Activated CD4-positive, alpha-beta T cell treated with anti-CD3 and anti-CD28 coated beads, Interleukin-2, amount 50 U/mL, for 1 hour (primary cell): ENCODE measurements around the gene ZNF827.

Experiments
- DNase-seq: peaks from one replicate; pipeline ENCODE4 v3.0.0-alpha.2; 2020

ZNF827 gene

GRCh38 chr4:145785391-145786008 lies 153.1 kb downstream of the ZNF827 start:
- no peak for DNase-seq

- DNase-seq, result no peak
These were observed 154.6 kb downstream of the ZNF827 start for GRCh38 chr4:145784036-145784435.

GRCh38 chr4:145782756-145783155 lies 155.9 kb downstream of the ZNF827 start:
- no peak for DNase-seq

GRCh38 chr4:145781351-145781750 lies 157.3 kb downstream of the ZNF827 start:
- no peak for DNase-seq

- DNase-seq, result no peak
These were observed 159.3 kb downstream of the ZNF827 start for GRCh38 chr4:145779319-145779801.

- no peak for DNase-seq
These were observed 162.4 kb downstream of the ZNF827 start for GRCh38 chr4:145776208-145776607.

GRCh38 chr4:145775406-145775805 lies 163.2 kb downstream of the ZNF827 start:
- no peak for DNase-seq

- DNase-seq, result no peak
These were observed 164.2 kb downstream of the ZNF827 start for GRCh38 chr4:145774473-145774872.

- DNase-seq, result no peak
These were observed 164.9 kb downstream of the ZNF827 start for GRCh38 chr4:145773581-145774234.

GRCh38 chr4:145772347-145772746 lies 166.3 kb downstream of the ZNF827 start:
- no peak for DNase-seq

GRCh38 chr4:145770124-145770523 lies 168.5 kb downstream of the ZNF827 start:
- DNase-seq, result no peak

GRCh38 chr4:145769450-145770037 lies 169.1 kb downstream of the ZNF827 start:
- no peak for DNase-seq

GRCh38 chr4:145766273-145766672 lies 172.3 kb downstream of the ZNF827 start:
- DNase-seq, result no peak

- no peak for DNase-seq
These were observed 175.2 kb downstream of the ZNF827 start for GRCh38 chr4:145763399-145763798.

- no peak for DNase-seq
These were observed 175.9 kb downstream of the ZNF827 start for GRCh38 chr4:145762719-145763118.

- DNase-seq, result no peak
These were observed 177.4 kb downstream of the ZNF827 start for GRCh38 chr4:145760961-145761929.

GRCh38 chr4:145760176-145760575 lies 178.4 kb downstream of the ZNF827 start:
- no peak for DNase-seq

- DNase-seq, result no peak
These were observed 181.4 kb downstream of the ZNF827 start for GRCh38 chr4:145757188-145757587.

- DNase-seq, result no peak
These were observed 182.4 kb downstream of the ZNF827 start for GRCh38 chr4:145756244-145756643.

- DNase-seq, result no peak
These were observed 182.8 kb downstream of the ZNF827 start for GRCh38 chr4:145755802-145756201.

GRCh38 chr4:145743641-145744040 lies 195.0 kb downstream of the ZNF827 start:
- no peak for DNase-seq

GRCh38 chr4:145740806-145741205 lies 197.8 kb downstream of the ZNF827 start:
- DNase-seq, result no peak

GRCh38 chr4:145739845-145740244 lies 198.8 kb downstream of the ZNF827 start:
- DNase-seq, result no peak
